Measurements from ENCODE around the gene CNOT8. TPM values are rescaled to one million over a fixed set of nuclear protein-coding genes. Genes with fewer than 3 reads are reported as not detected.
"Not testable (repeated sequence)": the region's sequence is repeated elsewhere in the genome, so short reads cannot be mapped to it uniquely, and the experiment has no call there.

Gene CNOT8
- total and polyA plus RNA-seq, 10 donors = 46.3 to 93.5 (median 69.1) TPM

- Histone ChIP-seq H3K27me3 (replicated peaks in 1 of 7) (no peaks in the 10 kb centered on the region), H3K4me1 (no peaks in the 10 kb centered on the region), H3K9me3 (no peaks in the 10 kb centered on the region), H3K36me3 (peaks cover 9 to 100% (median 90%) of the 10 kb centered on the region in 6 donors), H3K27ac (no peak overlapping the region), H3K4me3 (no peak overlapping the region)
- no peak for DNase-seq
- TF ChIP-seq CTCF (IDR thresholded peaks at IDR 0.05 in 8 of 11, conservative IDR thresholded peaks at IDR 0.05 in 3 of 11) (no peak), POLR2AphosphoS5 (IDR thresholded peaks at IDR 0.05) (no peak), POLR2A (IDR thresholded peaks at IDR 0.05) (no peak)
- 91 to 99% (median 93%) methylated on average over 2 of the region's 2 CpGs for WGBS, 5 donors
- intact Hi-C loops (cut with DNase I; ENCODE audit: low total_unique reads) = no loop called here
These were observed 42.8 kb downstream of the CNOT8 start for GRCh38 chr5:154901276-154901675.

GRCh38 chr5:154901913-154902312 lies 43.5 kb downstream of the CNOT8 start:
- Histone ChIP-seq H3K36me3 (peaks cover 9 to 100% (median 90%) of the 10 kb centered on the region in 6 donors), H3K27ac (no peak overlapping the region), H3K9me3 (no peaks in the 10 kb centered on the region), H3K4me3 (no peak overlapping the region), H3K4me1 (no peaks in the 10 kb centered on the region), H3K27me3 (replicated peaks in 1 of 7) (no peaks in the 10 kb centered on the region)
- TF ChIP-seq CTCF (IDR thresholded peaks at IDR 0.05 in 8 of 11, conservative IDR thresholded peaks at IDR 0.05 in 3 of 11) (no peak), POLR2A (IDR thresholded peaks at IDR 0.05) (no peak), POLR2AphosphoS5 (IDR thresholded peaks at IDR 0.05) (no peak)
- intact Hi-C loops (cut with DNase I; ENCODE audit: low total_unique reads) = no loop called here
- no peak for DNase-seq
- WGBS, 5 donors = 92 to 97% (median 94%) methylated on average over 6 of the region's 6 CpGs

GRCh38 chr5:154905601-154906000 lies 47.2 kb downstream of the CNOT8 start:
- H3K36me3 ChIP-seq = peaks cover 6 to 100% (median 79%) of the 10 kb centered on the region in 6 donors
- H3K27me3 ChIP-seq (replicated peaks in 1 of 7); H3K4me3 ChIP-seq; intact Hi-C loops (cut with DNase I; ENCODE audit: low total_unique reads); DNase-seq; H3K4me1 ChIP-seq; H3K27ac ChIP-seq; H3K9me3 ChIP-seq: not testable (repeated sequence)
- WGBS, 5 donors = 84 to 90% (median 88%) methylated on average over 7 of the region's 7 CpGs

- no peak for DNase-seq
- TF ChIP-seq CTCF (IDR thresholded peaks at IDR 0.05 in 8 of 11, conservative IDR thresholded peaks at IDR 0.05 in 3 of 11) (no peak), POLR2AphosphoS5 (IDR thresholded peaks at IDR 0.05) (no peak), POLR2A (IDR thresholded peaks at IDR 0.05) (no peak)
- no peaks in the 10 kb centered on the region for H3K27me3 ChIP-seq (replicated peaks in 1 of 7)
- no peak overlapping the region for H3K4me3 ChIP-seq
- no peaks in the 10 kb centered on the region for H3K4me1 ChIP-seq
- no peaks in the 10 kb centered on the region for H3K9me3 ChIP-seq
- intact Hi-C loops (cut with DNase I; ENCODE audit: low total_unique reads) = no loop called here
- 87 to 93% (median 92%) methylated on average over 3 of the region's 3 CpGs for WGBS, 5 donors
- H3K36me3 ChIP-seq = peaks cover 3 to 100% (median 79%) of the 10 kb centered on the region in 6 donors
- no peak overlapping the region for H3K27ac ChIP-seq
These were observed 58.4 kb downstream of the CNOT8 start for GRCh38 chr5:154916874-154917273.

- Histone ChIP-seq H3K9me3 (no peaks in the 10 kb centered on the region), H3K36me3 (peaks cover 3 to 100% (median 74%) of the 10 kb centered on the region in 6 donors), H3K4me1 (no peaks in the 10 kb centered on the region), H3K27me3 (replicated peaks in 1 of 7) (no peaks in the 10 kb centered on the region), H3K27ac (no peak overlapping the region), H3K4me3 (no peak overlapping the region)
- 86 to 90% (median 90%) methylated on average over 4 of the region's 4 CpGs for WGBS, 5 donors
- DNase-seq = no peak
- intact Hi-C loops (cut with DNase I; ENCODE audit: low total_unique reads) = no loop called here
- TF ChIP-seq CTCF (IDR thresholded peaks at IDR 0.05 in 8 of 11, conservative IDR thresholded peaks at IDR 0.05 in 3 of 11) (no peak), POLR2AphosphoS5 (IDR thresholded peaks at IDR 0.05) (no peak), POLR2A (IDR thresholded peaks at IDR 0.05) (no peak)
These were observed 59.3 kb downstream of the CNOT8 start for GRCh38 chr5:154917757-154918156.
